ENCODE results near the gene ACTR2. TPM values are rescaled to one million over a fixed set of nuclear protein-coding genes. Genes with fewer than 3 reads are reported as not detected.

Gene ACTR2
- total and polyA plus RNA-seq, 9 of the 15 experiments (the other 6 are each of a cell fraction or from before 2014, with no cell fraction given), result 47.3 to 239 (median 108) TPM

GRCh38 chr2:65227020-65227455 lies 593 bp upstream of the ACTR2 start (continued):
- TF ChIP-seq ATF3 (IDR thresholded peaks at IDR 0.05), result no peak
- TF ChIP-seq ATF3 (CRISPR knock-in tag; conservative IDR thresholded peaks at IDR 0.05), result 0 out of 2 replicates have a peak, but pooled peaks have one; percentile 13
- TF ChIP-seq E2F5 (CRISPR knock-in tag; IDR thresholded peaks at IDR 0.05), result peak; percentile 73; the same call in 1 of the 2 replicates
- TF ChIP-seq NR0B1 (IDR thresholded peaks at IDR 0.05; ENCODE audit: partially characterized antibody), result no peak
- peak; percentile 67 to 80 for TF ChIP-seq E2F6 (IDR thresholded peaks at IDR 0.05; ENCODE audit: borderline replicate concordance in 1 of 2, extremely low read depth in 1 of 2, insufficient read depth in 1 of 2, insufficient read length in 1 of 2, low read depth in 1 of 2, low read length in 1 of 2, poor library complexity in 1 of 2, severe bottlenecking in 1 of 2)
- TF ChIP-seq FOXK1 (CRISPR knock-in tag; IDR thresholded peaks at IDR 0.05; ENCODE audit: borderline replicate concordance), result 0 out of 2 replicates have a peak, but pooled peaks have one; percentile 81
- 0 out of 2 replicates have a peak, but pooled peaks have one; percentile 8 for TF ChIP-seq TFE3 (CRISPR knock-in tag; IDR thresholded peaks at IDR 0.05)
- peak; percentile 55 for TF ChIP-seq CEBPG (CRISPR knock-in tag; IDR thresholded peaks at IDR 0.05)
- TF ChIP-seq CEBPG (tag; conservative IDR thresholded peaks at IDR 0.05 in 1 of 2, IDR thresholded peaks at IDR 0.05 in 1 of 2), result peak in 1 of 2 experiments; percentile 58; a peak in 3 of 4 replicates
- TF ChIP-seq TAF7 (tag; IDR thresholded peaks at IDR 0.05), result peak; percentile 75; the same call in 1 of the 2 replicates
- peak; percentile 71 for TF ChIP-seq SAP30 (IDR thresholded peaks at IDR 0.05; ENCODE audit: borderline replicate concordance, insufficient read depth, low read depth, low read length, poor library complexity, severe bottlenecking)
- no peak for TF ChIP-seq ETV6 (IDR thresholded peaks at IDR 0.05; ENCODE audit: borderline replicate concordance in 1 of 2, low read depth in 2 of 2, low read length in 1 of 2)
- TF ChIP-seq ETV6 (CRISPR knock-in tag; IDR thresholded peaks at IDR 0.05; ENCODE audit: borderline replicate concordance), result peak; percentile 68; the same call in 1 of the 2 replicates
- TF ChIP-seq MAX (CRISPR knock-in tag; IDR thresholded peaks at IDR 0.05), result peak; percentile 94
- TF ChIP-seq ZNF592 (IDR thresholded peaks at IDR 0.05), result peak; percentile 72

Data from K562 (cell line).